Measurements from ENCODE around the gene PTPRG. TPM values are rescaled to one million over a fixed set of nuclear protein-coding genes. Genes with fewer than 3 reads are reported as not detected.

PTPRG gene
- total and polyA plus RNA-seq, 2 donors (not counting 1 experiment from before 2014, with no cell fraction given): 67.0 to 97.9 TPM

- no peak overlapping the region for H3K9ac ChIP-seq (ENCODE audit: insufficient read depth, low read length)
- no peaks in the 10 kb centered on the region for H3K27me3 ChIP-seq (ENCODE audit: control insufficient read depth, insufficient read depth, low read length)
- no peak overlapping the region for H2AFZ ChIP-seq (ENCODE audit: low read length)
- no peaks in the 10 kb centered on the region for H3K4me1 ChIP-seq (ENCODE audit: control insufficient read depth, extremely low read depth, insufficient read depth, low read length)
- H3K4me3 ChIP-seq (replicated peaks in 1 of 4; ENCODE audit: control extremely low read depth in 1 of 4, insufficient read depth in 1 of 4, low read depth in 3 of 4, low read length in 4 of 4): no peak overlapping the region
- peak in 1 of 2 donors; percentile 15 for DNase-seq (ENCODE audit: low read depth in 2 of 2)
- H3K36me3 ChIP-seq (ENCODE audit: control insufficient read depth, insufficient read depth, low read length): no peaks in the 10 kb centered on the region
- H3K4me2 ChIP-seq (ENCODE audit: extremely low read depth, insufficient read depth, low read length): no peak overlapping the region
- H3K27ac ChIP-seq (ENCODE audit: insufficient read depth, low read length): no peak overlapping the region
- TF ChIP-seq CTCF (conservative IDR thresholded peaks at IDR 0.05 in 1 of 2, IDR thresholded peaks at IDR 0.05 in 1 of 2; ENCODE audit: low read depth in 1 of 2, low read length in 2 of 2): no peak
- TF ChIP-seq EZH2 (IDR thresholded peaks at IDR 0.05; ENCODE audit: low read length, missing control alignments): no peak
- H3K9me3 ChIP-seq (ENCODE audit: control insufficient read depth, insufficient read depth, low read depth, low read length): no peaks in the 10 kb centered on the region
- H3K79me2 ChIP-seq (ENCODE audit: control insufficient read depth, insufficient read depth, low read length): no peaks in the 10 kb centered on the region
- H4K20me1 ChIP-seq (ENCODE audit: control insufficient read depth, extremely low read depth, insufficient read depth, low read length): no peaks in the 10 kb centered on the region
Observed at GRCh38 chr3:61975199-61975598, 413.8 kb downstream of the PTPRG start.

GRCh38 chr3:61975936-61976335 is 414.6 kb downstream of the PTPRG start:
- H3K9me3 ChIP-seq (ENCODE audit: control insufficient read depth, insufficient read depth, low read depth, low read length): no peaks in the 10 kb centered on the region
- TF ChIP-seq EZH2 (IDR thresholded peaks at IDR 0.05; ENCODE audit: low read length, missing control alignments) (no peak), CTCF (conservative IDR thresholded peaks at IDR 0.05 in 1 of 2, IDR thresholded peaks at IDR 0.05 in 1 of 2; ENCODE audit: low read depth in 1 of 2, low read length in 2 of 2) (no peak)
- H4K20me1 ChIP-seq (ENCODE audit: control insufficient read depth, extremely low read depth, insufficient read depth, low read length): no peaks in the 10 kb centered on the region
- no peak overlapping the region for H3K4me3 ChIP-seq (replicated peaks in 1 of 4; ENCODE audit: control extremely low read depth in 1 of 4, insufficient read depth in 1 of 4, low read depth in 3 of 4, low read length in 4 of 4)
- no peaks in the 10 kb centered on the region for H3K27me3 ChIP-seq (ENCODE audit: control insufficient read depth, insufficient read depth, low read length)
- H3K4me1 ChIP-seq (ENCODE audit: control insufficient read depth, extremely low read depth, insufficient read depth, low read length): no peaks in the 10 kb centered on the region
- no peak overlapping the region for H3K9ac ChIP-seq (ENCODE audit: insufficient read depth, low read length)
- H3K4me2 ChIP-seq (ENCODE audit: extremely low read depth, insufficient read depth, low read length): no peak overlapping the region
- no peaks in the 10 kb centered on the region for H3K79me2 ChIP-seq (ENCODE audit: control insufficient read depth, insufficient read depth, low read length)
- DNase-seq (ENCODE audit: low read depth in 2 of 2): no peak
- no peak overlapping the region for H2AFZ ChIP-seq (ENCODE audit: low read length)
- H3K36me3 ChIP-seq (ENCODE audit: control insufficient read depth, insufficient read depth, low read length): no peaks in the 10 kb centered on the region
- H3K27ac ChIP-seq (ENCODE audit: insufficient read depth, low read length): no peak overlapping the region

GRCh38 chr3:61978460-61979419 is 417.4 kb downstream of the PTPRG start:
- H3K9ac ChIP-seq (ENCODE audit: insufficient read depth, low read length): no peak overlapping the region
- no peak overlapping the region for H3K4me3 ChIP-seq (replicated peaks in 1 of 4; ENCODE audit: control extremely low read depth in 1 of 4, insufficient read depth in 1 of 4, low read depth in 3 of 4, low read length in 4 of 4)
- no peaks in the 10 kb centered on the region for H4K20me1 ChIP-seq (ENCODE audit: control insufficient read depth, extremely low read depth, insufficient read depth, low read length)
- no peak overlapping the region for H3K27ac ChIP-seq (ENCODE audit: insufficient read depth, low read length)
- H3K36me3 ChIP-seq (ENCODE audit: control insufficient read depth, insufficient read depth, low read length): no peaks in the 10 kb centered on the region
- H3K79me2 ChIP-seq (ENCODE audit: control insufficient read depth, insufficient read depth, low read length): no peaks in the 10 kb centered on the region
- no peaks in the 10 kb centered on the region for H3K27me3 ChIP-seq (ENCODE audit: control insufficient read depth, insufficient read depth, low read length)
- H2AFZ ChIP-seq (ENCODE audit: low read length): no peak overlapping the region
- no peak overlapping the region for H3K4me2 ChIP-seq (ENCODE audit: extremely low read depth, insufficient read depth, low read length)
- H3K9me3 ChIP-seq (ENCODE audit: control insufficient read depth, insufficient read depth, low read depth, low read length): no peaks in the 10 kb centered on the region
- TF ChIP-seq EZH2 (IDR thresholded peaks at IDR 0.05; ENCODE audit: low read length, missing control alignments) (no peak), CTCF (conservative IDR thresholded peaks at IDR 0.05 in 1 of 2, IDR thresholded peaks at IDR 0.05 in 1 of 2; ENCODE audit: low read depth in 1 of 2, low read length in 2 of 2) (no peak)
- DNase-seq (ENCODE audit: low read depth in 2 of 2): peak in 1 of 2 donors; percentile 47
- no peaks in the 10 kb centered on the region for H3K4me1 ChIP-seq (ENCODE audit: control insufficient read depth, extremely low read depth, insufficient read depth, low read length)
